Fibroblast of mammary gland (primary cell): Measurements from ENCODE around the gene GANAB.
"Not testable (repeated sequence)": the region's sequence is repeated elsewhere in the genome, so short reads cannot be mapped to it uniquely, and the experiment has no call there.

ENCODE experiments used
- DNase-seq: peaks from one replicate; pipeline ENCODE4 v3.0.0-alpha.2; 2010; ENCODE audit warnings: low read depth
- H3K4me3 ChIP-seq: 2 replicates; pipeline ENCODE4 v1.5.1; 2011; ENCODE audit warnings: low read depth, mild to moderate bottlenecking, low read length, moderate library complexity; ENCODE audit not compliant: control insufficient read depth
- TF ChIP-seq, protein P1 (sequence below): conservative IDR thresholded peaks from 2 replicates; pipeline ENCODE4 v1.5.1; 2011; ENCODE audit warnings: low read depth, low read length, inconsistent platforms; ENCODE audit not compliant: control insufficient read depth, insufficient read depth

The GANAB gene

DNA sequence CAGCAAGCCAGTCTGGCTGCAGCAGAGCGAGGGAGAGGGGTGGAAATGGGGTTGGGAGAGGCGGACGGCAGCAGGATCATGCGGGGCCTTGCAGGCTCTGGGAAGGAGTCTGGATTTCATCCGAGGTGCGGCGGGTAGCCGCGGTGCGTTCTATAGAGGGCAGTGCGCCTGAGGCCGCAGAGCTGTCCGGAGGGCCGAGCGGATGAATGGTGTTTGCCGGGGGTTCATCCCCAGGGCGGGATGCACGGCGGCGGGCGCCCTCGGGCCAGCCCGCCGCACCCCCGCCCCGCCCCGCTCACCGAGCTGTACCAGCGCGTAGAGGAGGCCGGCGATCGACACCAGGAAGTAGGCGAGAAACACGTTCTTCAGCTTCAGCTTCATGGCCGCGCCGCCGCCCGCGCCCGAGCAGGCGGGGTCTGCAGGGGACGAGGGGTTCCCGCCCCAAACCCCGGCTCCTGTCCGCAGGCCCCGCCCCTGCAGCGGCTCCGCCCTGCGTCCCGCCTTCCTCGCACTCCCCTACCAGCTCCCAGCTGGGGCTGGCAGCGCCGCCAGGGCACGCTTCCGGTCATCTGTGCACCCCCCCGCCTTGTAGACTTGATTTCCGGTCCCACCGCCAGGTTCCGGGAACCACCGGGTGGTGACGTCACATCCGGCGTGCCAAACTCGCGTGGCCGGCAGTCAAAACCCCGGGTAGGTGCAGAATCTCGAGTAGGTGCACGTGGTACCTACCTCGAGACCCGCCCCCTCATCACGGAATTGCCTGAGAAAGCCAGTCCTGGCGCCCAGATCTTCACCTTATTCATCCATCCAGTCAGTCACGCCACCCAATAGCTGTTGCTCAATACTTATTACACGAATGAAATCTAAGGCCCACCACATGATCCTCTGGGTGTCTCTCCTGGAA lies 24.6 kb downstream of the GANAB start, which contains the start of gene B3GAT3:
TSS of gene B3GAT3 (minus strand) at position 420 of the 904 bp plus-strand sequence. CDS start at position 381, 39 bp downstream.
- peak within 1 kb of the TSS; percentile 88 for H3K4me3 ChIP-seq
- TF ChIP-seq, protein P1, sequence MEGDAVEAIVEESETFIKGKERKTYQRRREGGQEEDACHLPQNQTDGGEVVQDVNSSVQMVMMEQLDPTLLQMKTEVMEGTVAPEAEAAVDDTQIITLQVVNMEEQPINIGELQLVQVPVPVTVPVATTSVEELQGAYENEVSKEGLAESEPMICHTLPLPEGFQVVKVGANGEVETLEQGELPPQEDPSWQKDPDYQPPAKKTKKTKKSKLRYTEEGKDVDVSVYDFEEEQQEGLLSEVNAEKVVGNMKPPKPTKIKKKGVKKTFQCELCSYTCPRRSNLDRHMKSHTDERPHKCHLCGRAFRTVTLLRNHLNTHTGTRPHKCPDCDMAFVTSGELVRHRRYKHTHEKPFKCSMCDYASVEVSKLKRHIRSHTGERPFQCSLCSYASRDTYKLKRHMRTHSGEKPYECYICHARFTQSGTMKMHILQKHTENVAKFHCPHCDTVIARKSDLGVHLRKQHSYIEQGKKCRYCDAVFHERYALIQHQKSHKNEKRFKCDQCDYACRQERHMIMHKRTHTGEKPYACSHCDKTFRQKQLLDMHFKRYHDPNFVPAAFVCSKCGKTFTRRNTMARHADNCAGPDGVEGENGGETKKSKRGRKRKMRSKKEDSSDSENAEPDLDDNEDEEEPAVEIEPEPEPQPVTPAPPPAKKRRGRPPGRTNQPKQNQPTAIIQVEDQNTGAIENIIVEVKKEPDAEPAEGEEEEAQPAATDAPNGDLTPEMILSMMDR: no peak
- DNase-seq: peak; percentile 97

DNA sequence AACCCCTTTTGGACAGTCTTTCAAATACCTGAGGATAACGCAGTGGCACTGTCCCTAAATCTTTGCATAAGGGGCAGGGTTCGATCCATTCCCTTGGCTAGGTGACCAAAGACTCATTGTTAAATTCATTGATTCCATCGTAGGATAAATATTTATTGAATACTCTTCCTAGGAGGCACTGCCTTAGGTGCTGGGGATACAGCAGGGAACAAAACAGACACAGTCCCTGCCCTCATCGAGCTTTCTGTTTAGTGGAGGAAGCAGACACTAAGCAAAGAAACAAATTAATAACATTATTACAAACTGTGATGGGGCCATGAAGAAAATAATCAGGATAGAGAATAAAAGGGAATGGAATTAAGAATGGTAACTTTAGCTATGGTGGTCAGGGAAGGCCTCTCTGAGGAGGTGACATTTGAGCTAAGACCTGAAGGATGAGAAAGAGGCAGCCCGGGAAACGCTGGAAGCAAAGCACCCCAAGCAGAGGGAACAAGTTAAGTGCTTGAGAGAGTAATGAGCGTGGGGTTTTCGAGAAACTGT lies 25.3 kb downstream of the GANAB start:
- DNase-seq: no peak
- TF ChIP-seq, protein P1: no peak
- peak overlapping the region; percentile 88 for H3K4me3 ChIP-seq

DNA sequence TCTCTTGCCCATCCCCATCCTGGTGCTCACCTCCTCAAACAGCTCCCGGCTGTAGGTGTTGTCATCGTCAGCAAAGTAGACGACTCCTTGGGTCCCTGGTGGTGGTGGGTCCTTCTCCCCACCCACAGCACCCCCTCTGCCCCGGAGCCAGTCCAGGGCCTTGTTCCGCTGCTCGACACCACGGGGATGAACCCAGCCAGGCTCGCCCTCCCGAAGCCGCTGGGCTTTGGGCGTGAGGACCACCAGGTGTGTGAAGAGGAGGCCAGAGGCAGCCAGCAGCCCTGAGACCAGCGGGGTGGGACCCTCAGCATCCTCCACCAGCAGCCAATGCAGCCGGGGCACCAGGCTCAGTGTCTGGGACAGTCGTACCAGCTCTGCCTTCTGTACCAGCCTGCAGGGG lies 29.5 kb downstream of the GANAB start:
- DNase-seq, H3K4me3 ChIP-seq: not testable (repeated sequence)

DNA sequence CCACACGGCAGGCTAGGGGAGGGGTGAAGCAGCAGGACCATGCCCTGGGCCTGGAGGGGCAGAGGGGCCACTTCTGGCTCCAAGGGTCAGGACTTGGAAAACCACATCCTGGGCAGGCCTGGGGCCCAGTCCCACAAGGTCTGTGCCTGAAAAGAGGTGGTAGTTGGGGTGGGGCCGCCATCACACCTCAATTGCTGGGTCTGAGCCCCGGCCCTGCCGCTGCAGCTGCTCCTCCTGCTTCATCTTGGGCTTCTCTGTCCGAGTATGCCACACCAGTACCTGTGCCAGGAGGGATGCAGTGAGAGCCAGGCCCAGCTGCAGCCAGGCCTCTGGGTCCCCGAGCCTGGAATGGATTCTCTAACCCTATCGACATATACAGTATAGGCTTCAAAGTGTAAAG lies 30.9 kb downstream of the GANAB start:
- H3K4me3 ChIP-seq: no peak overlapping the region
- DNase-seq: no peak
- TF ChIP-seq, protein P1: no peak

DNA sequence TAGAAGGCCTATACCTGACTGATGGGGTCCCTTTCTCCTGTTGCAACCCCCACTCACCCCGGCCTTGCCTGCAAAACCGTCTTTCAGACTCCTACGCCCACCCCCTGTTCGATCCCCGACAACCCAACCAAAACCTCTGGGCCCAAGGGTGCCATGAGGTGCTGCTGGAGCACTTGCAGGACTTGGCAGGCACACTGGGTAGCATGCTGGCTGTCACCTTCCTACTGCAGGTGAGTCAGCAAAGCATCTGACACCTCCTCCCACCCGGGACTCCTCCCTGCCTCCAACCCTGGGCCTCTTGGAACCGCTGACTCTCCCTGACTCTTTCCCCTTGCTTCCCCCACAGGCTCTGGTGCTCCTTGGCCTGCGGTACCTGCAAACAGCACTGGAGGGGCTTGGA lies 32.1 kb downstream of the GANAB start:
- TF ChIP-seq, protein P1: no peak
- H3K4me3 ChIP-seq: no peak overlapping the region
- DNase-seq: no peak

DNA sequence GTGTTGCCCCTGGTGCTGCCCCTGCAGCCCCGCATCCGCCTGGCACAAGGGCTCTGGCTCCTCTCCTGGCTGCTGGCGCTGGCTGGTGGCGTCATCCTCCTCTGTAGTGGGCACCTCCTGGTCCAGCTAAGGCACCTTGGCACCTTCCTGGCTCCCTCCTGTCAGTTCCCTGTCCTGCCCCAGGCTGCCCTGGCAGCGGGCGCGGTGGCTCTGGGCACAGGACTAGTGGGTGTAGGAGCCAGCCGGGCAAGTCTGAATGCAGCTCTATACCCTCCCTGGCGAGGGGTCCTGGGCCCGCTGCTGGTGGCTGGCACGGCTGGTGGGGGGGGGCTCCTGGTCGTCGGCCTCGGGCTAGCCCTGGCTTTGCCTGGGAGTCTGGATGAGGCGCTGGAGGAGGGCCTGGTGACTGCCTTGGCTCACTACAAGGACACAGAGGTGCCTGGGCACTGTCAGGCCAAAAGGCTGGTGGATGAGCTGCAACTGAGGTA lies 33.1 kb downstream of the GANAB start:
- TF ChIP-seq, protein P1: no peak
- no peak for DNase-seq
- H3K4me3 ChIP-seq: no peak overlapping the region
